ENCODE results near the gene CPTP. TPM values are rescaled to one million over a fixed set of nuclear protein-coding genes. Genes with fewer than 3 reads are reported as not detected.

The CPTP gene
- total and polyA plus RNA-seq, 2 donors (not counting 1 experiment from before 2014, with no cell fraction given), result 17.1 to 18.8 TPM

DNA sequence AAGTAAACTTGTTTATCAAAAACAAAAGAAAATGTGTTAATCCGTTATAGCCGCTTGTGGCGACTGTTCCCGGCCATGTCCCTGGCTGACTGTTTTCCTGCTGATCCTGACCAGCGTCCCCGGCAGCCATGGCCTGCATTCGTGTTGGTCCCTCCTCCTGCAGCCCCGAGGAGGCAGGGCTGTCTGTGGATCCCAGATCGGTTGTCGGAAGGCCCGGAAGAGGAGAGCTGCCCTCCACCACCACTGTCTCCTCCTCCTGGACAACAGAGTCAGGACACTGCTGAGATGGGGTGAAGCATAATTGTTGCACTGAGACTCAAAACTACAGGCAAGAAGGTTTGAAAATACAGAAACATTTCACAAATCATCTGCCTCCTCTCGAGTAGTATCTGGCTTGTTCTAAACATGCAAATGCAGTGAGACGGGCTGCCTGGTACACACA, 37.4 kb downstream of the CPTP start:
- DNase-seq (no peak), ATAC-seq (ENCODE audit: low read depth) (no peak)
- Histone ChIP-seq H3K79me2 (ENCODE audit: control insufficient read depth, insufficient read depth, low read length) (no peaks in the 10 kb centered on the region), H3K27ac (ENCODE audit: low read length in 2 of 2) (no peak overlapping the region), H3K9me3 (ENCODE audit: control extremely low read depth in 1 of 3, control insufficient read depth in 2 of 3, insufficient read depth in 1 of 3, low read length in 2 of 3) (peaks cover 0 to 18% (median 0%) of the 10 kb centered on the region in 3 donors), H3K9ac (ENCODE audit: low read length) (no peak overlapping the region), H3K4me2 (replicated peaks; ENCODE audit: low read depth, low read length, poor library complexity, severe bottlenecking) (no peak overlapping the region), H3K4me1 (ENCODE audit: control insufficient read depth in 2 of 2, insufficient read depth in 2 of 2, low read length in 2 of 2) (peaks cover 11 to 14% of the 10 kb centered on the region in 2 donors), H2AFZ (ENCODE audit: insufficient read depth, low read depth, low read length, poor library complexity, severe bottlenecking) (no peak overlapping the region), H4K20me1 (ENCODE audit: control insufficient read depth, insufficient read depth, low read length, poor library complexity, severe bottlenecking) (no peaks in the 10 kb centered on the region), H3K36me3 (replicated peaks in 1 of 2; ENCODE audit: control extremely low read depth in 1 of 2, control insufficient read depth in 1 of 2, extremely low read depth in 1 of 2, insufficient read depth in 2 of 2, low read length in 1 of 2) (no peaks in the 10 kb centered on the region), H3K27me3 (replicated peaks in 1 of 4; ENCODE audit: control extremely low read depth in 1 of 4, control insufficient read depth in 3 of 4, insufficient read depth in 4 of 4, low read length in 3 of 4) (peaks cover 0 to 42% (median 10%) of the 10 kb centered on the region in 4 experiments), H3K4me3 (ENCODE audit: control extremely low read depth in 1 of 5, extremely low read depth in 1 of 5, insufficient read depth in 1 of 5, low read depth in 2 of 5, low read length in 4 of 5) (no peak overlapping the region)
- TF ChIP-seq EZH2 (IDR thresholded peaks at IDR 0.05; ENCODE audit: borderline replicate concordance, insufficient read depth, low read depth, low read length, poor library complexity, severe bottlenecking) (no peak), CTCF (IDR thresholded peaks at IDR 0.05) (no peak)
- POLR2A ChIA-PET, result interaction anchor here (0.5 kb wide), 1 partner anchor 97 kb away, joined by 3 read pairs; no protein-coding TSS in a partner anchor
- intact Hi-C loops (cut with micrococcal nuclease), result no loop called here
- H3K9me3 Mint-ChIP-seq (ENCODE audit: insufficient read depth), result no peaks in the 10 kb centered on the region
- H3K27ac Mint-ChIP-seq, result no peak overlapping the region
- CTCF ChIA-PET, result no interaction called here
- 20% methylated on average over 10 of the region's 13 CpGs for WGBS (ENCODE audit: insufficient coverage)
- H3K4me3 Mint-ChIP-seq, result no peak overlapping the region
- H3K4me1 Mint-ChIP-seq, result peaks cover 8% of the 10 kb centered on the region
- H3K27me3 Mint-ChIP-seq, result peaks cover 20% of the 10 kb centered on the region

- intact Hi-C loops (cut with micrococcal nuclease), result no loop called here
- H4K20me1 ChIP-seq (ENCODE audit: control insufficient read depth, insufficient read depth, low read length, poor library complexity, severe bottlenecking), result no peaks in the 10 kb centered on the region
- H2AFZ ChIP-seq (ENCODE audit: insufficient read depth, low read depth, low read length, poor library complexity, severe bottlenecking), result no peak overlapping the region
- H3K79me2 ChIP-seq (ENCODE audit: control insufficient read depth, insufficient read depth, low read length), result no peaks in the 10 kb centered on the region
- peaks cover 0 to 20% (median 4%) of the 10 kb centered on the region in 4 experiments for H3K27me3 ChIP-seq (replicated peaks in 1 of 4; ENCODE audit: control extremely low read depth in 1 of 4, control insufficient read depth in 3 of 4, insufficient read depth in 4 of 4, low read length in 3 of 4)
- no peak overlapping the region for H3K4me2 ChIP-seq (replicated peaks; ENCODE audit: low read depth, low read length, poor library complexity, severe bottlenecking)
- TF ChIP-seq CTCF (IDR thresholded peaks at IDR 0.05), result no peak
- TF ChIP-seq EZH2 (IDR thresholded peaks at IDR 0.05; ENCODE audit: borderline replicate concordance, insufficient read depth, low read depth, low read length, poor library complexity, severe bottlenecking), result no peak
- H3K36me3 ChIP-seq (replicated peaks in 1 of 2; ENCODE audit: control extremely low read depth in 1 of 2, control insufficient read depth in 1 of 2, extremely low read depth in 1 of 2, insufficient read depth in 2 of 2, low read length in 1 of 2), result no peaks in the 10 kb centered on the region
- Mint-ChIP-seq H3K27ac (no peak overlapping the region), H3K9me3 (ENCODE audit: insufficient read depth) (no peaks in the 10 kb centered on the region), H3K4me3 (no peak overlapping the region), H3K27me3 (peaks cover 13% of the 10 kb centered on the region), H3K4me1 (peaks cover 4% of the 10 kb centered on the region)
- peaks cover 0 to 14% (median 0%) of the 10 kb centered on the region in 3 donors for H3K9me3 ChIP-seq (ENCODE audit: control extremely low read depth in 1 of 3, control insufficient read depth in 2 of 3, insufficient read depth in 1 of 3, low read length in 2 of 3)
- DNase-seq, result no peak
- CTCF ChIA-PET, result no interaction called here
- POLR2A ChIA-PET, result no interaction called here
- no peak for ATAC-seq (ENCODE audit: low read depth)
- H3K27ac ChIP-seq (ENCODE audit: low read length in 2 of 2), result no peak overlapping the region
- no peak overlapping the region for H3K9ac ChIP-seq (ENCODE audit: low read length)
- no peaks in the 10 kb centered on the region for H3K4me1 ChIP-seq (ENCODE audit: control insufficient read depth in 2 of 2, insufficient read depth in 2 of 2, low read length in 2 of 2)
- WGBS (ENCODE audit: insufficient coverage), result 84% methylated on average over 9 of the region's 14 CpGs
- no peak overlapping the region for H3K4me3 ChIP-seq (ENCODE audit: control extremely low read depth in 1 of 5, extremely low read depth in 1 of 5, insufficient read depth in 1 of 5, low read depth in 2 of 5, low read length in 4 of 5)
Measured at GRCh38 chr1:1364266-1364665, 39.7 kb downstream of the CPTP start.
